ENCODE data around the gene IRX6.

- TF ChIP-seq CTCF (conservative IDR thresholded peaks at IDR 0.05) (no peak; the same call in 1 of the 2 replicates), EZH2 (IDR thresholded peaks at IDR 0.05; ENCODE audit: low read depth) (no peak)
Observed at GRCh38 chr16:55294129-55294528, 29.9 kb upstream of the IRX6 start.

All from PC-9 (cell line).